Skeletal muscle cell (primary cell): ENCODE measurements around the gene PAXX.
"Not testable (repeated sequence)": the region's sequence is repeated elsewhere in the genome, so short reads cannot be mapped to it uniquely, and the experiment has no call there.

Experiments used
- DNase-seq: peaks from one replicate; pipeline ENCODE4 v3.0.0-alpha.2; 2010; ENCODE audit warnings: low read depth
- H3K4me3 ChIP-seq: 2 replicates; pipeline ENCODE4 v1.5.1; 2011; ENCODE audit warnings: low read depth, mild to moderate bottlenecking, control low read depth, low read length, moderate library complexity

Gene PAXX

DNA sequence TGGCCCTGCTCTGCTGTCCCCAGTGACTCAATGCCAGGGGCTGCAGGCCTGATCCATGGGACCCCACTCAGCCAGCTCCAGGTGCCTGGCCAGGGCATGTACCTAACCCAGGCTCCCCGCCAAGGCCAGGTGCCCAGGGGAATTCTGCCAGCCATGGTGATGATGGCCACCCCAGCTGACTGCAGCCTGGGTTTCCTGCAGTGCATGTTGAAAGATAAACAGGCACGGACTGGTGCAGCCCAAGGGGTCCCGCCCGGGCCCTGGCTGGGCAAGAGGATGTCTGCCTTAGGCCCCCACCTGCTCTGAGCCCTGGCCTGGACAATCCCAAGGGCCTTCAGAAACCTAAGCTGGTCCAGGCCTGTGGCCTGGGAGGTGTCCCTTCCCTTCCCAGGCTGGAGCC is 34.6 kb downstream of the PAXX start:
- peak overlapping the region; percentile 60 for H3K4me3 ChIP-seq
- DNase-seq, result no peak

DNA sequence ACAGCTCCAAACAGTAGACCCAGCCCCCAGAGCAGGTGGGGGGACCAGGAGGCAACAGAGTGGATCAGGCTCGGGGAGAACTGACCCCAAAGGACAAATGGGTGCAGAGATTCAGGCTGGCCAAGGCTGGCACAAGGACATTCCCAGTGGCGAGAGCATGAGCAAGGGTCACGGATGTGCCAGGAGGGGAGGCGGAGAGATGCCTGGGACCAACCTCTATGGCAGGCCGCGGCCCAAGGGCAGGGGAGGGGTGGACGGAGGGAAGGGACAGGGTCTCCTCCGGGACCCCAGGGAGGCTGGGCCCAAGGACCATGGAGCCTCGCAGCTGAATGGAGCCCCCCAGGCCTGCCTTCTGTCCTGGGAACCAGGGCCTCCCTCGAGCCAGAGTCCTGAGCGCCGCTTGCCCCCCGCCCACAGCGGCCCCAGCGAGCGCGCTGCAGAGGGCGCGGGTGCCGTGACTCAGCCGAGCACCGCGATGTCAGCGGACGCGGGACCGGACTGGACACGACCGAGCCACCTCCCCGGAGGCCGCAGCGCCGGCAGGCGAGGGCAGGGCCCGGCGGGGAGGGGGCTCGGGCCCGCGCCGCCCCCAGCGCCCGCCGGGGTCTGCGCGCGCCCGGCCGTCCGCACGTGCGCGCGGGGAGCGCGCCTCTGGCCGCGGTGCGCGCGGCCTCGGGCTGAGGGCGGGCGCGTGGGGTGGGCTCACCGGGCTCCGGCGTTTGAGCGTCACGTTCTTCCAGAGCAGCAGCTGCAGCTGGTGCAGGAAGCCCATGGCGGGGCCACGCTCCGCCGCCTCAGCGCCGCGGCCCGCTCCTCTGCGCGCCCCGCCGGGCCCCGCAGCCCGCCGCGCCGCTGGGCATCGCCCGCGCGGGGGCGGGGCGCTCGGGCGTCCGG is 35.4 kb downstream of the PAXX start, which contains the start of gene ABCA2:
Gene ABCA2 (minus strand): TSS at position 869 of the 894 bp plus-strand sequence. CDS start 97 bp downstream, at position 772.
- no peak for DNase-seq
- H3K4me3 ChIP-seq, result peak within 1 kb of the TSS; percentile 62

DNA sequence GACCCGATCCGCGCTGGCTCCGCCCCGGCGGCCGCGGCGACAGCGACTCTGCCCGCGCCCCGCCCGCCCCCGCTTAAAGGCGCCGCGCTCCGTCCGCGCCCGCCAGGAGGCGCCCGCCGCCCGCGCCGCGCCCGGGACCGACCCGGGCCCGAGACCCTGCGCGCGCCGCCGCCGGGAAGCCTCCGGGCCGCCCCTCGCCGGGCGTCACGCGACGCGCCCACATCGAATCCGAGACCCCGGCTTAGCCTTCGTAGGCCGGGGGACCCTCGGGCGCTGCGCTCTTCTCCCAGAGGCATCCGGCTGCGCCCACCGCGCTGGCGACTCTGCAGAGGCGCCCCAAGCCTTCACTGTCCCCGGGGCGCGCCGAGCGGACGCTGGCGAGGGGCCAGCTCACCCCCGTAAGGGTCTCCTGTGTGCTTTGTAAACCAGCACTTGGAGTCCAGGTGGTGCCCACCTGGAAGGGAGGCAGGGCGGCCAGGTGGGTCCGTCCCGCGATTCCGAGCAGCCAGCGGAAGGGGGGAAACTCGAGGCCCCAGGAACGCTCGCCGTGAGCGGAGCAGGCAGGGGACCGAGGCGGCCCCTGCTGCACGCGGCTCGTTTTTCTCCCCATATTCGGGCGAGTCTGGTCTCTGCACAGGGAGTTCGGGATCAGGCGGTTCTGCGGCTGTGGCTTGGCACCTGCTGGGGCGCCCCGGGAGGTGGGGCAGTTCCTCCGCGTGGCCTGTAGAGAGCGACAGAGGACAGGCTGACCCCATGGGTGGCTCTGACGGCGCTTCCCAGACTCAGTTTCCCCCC is 36.2 kb downstream of the PAXX start:
- no peak for DNase-seq

DNA sequence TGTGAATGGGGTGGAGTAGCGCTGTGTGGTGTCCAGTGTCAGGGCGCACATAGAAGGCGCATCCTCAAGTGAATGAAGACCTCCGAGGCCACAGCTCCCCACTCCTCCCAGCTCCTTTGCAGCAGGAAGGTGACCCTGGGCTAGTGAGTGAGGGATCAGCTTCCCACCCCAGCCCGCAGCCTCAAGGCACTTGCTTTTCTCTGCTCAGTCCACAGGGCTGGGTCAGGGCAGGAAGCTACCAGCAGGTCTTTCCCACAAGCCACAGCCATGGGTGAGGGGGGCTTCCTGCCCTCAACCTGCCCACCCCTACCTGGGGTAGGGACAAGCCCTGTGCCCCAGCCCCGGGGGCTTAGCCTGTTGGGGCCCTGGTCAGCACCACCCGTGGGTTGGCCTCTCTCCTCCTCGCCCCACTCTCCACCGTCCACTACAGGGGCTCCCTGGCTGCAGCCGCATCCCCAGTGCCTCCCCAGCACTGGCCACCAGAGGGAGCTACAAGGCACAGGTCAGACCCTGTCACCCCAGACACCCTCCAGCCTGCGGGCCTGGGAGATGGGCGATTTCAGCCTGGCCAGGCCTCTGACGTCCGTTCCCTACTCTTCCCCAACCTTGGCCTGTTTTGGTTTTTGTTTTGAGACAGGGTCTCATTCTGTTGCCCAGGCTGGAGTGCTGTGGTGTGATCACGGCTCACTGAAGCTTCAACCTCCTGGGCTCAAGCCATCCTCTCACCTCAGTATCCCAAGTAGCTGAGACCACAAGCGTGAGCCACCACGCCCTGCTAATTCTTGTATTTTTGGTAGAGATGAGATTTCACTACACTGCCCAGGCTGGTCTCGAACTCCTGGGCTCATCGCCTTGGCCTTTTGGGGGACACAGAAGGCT is 37.1 kb downstream of the PAXX start:
- no peak for DNase-seq
- H3K4me3 ChIP-seq, result peak overlapping the region; percentile 62

More for the DNA sequence above, 36.2 kb downstream of the PAXX start:
- H3K4me3 ChIP-seq, result peak overlapping the region; percentile 62

DNA sequence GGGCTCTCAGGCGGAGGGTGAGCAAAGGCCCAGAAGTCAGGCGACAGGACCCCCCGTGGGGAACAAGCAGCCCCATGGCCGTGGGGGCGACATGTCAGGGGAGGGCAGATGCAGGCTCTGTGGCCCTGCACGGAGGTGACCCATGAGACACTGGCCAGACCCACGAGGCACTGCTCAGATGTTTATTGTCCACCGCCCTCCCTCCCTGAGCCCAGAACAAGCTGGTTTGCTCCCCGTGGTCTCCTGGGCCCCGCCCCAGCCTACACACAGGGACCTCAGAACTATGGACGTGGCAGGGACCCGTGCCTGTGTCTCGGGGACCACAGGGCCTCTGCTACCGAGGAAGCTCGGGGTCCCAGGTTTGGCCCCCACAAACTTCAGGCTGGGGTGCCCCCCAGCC is 37.8 kb downstream of the PAXX start:
- no peak overlapping the region for H3K4me3 ChIP-seq
- no peak for DNase-seq

DNA sequence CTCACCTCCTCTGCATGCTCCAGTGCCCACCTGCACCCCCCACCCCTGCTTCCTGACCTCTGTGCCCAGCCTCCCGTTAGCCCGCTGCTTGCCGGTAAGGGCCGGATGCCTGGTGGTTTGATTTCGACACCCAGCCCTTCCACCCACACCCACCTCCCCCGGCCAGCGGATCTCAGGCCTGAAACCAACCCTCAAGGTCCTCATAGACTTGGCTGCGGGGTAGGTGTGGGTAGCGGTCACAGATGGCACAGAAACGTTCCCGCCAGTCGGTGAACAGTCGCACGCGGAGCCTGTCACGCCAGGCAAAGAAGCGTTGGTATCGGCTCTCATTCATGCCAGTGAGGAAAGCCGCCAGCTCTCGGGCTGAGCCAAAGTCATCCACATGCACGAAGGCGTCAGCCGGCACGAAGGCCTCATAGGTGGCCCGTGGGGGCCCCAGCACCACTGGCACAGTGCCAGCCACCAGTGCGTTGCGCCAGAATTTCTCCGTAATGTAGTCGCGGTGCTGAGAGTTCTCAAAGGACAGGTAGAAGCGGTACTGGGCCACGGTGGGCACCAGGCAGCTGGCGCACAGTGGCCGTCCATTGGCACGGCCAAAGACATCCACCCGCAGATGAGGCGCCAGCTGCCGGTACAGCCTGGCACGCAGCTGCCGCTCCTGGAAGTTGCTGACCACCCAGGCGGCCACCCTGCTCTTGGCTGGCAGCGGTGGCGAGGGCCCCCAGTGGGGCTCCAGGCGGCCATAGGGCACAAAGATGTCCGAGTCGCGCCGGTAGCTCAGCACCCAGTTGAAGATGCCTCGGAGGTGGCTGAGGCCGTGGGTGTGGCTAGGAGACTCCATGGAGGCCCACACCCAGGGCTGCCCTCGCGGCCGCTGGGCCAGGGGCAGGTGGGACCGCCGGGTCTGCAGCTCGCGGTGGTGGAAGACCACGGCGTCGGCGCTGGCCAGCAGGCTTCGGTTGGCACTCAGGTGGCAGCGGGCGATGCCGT is 38.6 kb downstream of the PAXX start:
- no peak for DNase-seq
- no peak overlapping the region for H3K4me3 ChIP-seq

DNA sequence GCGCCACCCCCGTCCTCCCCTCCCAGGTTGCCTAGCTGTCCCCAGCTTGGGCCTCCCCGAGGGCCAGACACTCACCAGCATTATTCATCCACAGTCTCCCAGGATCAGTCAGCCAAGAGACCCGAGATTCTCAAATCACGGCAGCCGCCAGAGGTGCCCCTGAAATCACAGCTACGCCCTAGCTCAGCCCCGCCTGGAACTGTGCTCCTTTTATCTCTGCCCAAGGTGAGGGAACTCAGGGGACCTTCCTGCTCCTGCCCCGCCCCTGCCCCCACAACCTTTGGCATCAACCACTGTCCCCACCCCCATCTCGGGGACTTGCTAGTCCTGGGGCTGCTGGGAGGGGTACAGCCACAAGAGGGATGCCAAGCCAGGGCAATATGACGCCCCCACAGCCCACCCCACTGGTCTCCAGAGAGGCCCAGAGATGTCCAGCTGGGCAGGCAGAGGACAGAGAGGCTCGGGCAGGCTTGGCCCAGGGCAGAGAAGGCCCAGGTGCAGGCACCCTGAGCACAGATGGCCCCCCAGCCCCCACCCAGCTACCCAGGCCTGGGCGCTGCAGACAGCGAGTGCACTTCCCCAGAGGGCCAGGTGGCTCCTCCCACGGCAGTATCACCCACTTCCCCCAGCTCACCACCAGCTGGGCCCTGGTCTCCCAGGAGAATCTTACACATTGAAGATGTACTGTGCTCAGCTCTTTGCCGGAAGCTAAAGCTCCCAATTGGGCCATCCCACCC is 39.9 kb downstream of the PAXX start, which contains the start of gene FUT7:
Gene FUT7 (minus strand): TSS at position 185 of the 737 bp plus-strand sequence. CDS start 97 bp downstream, at position 88.
- H3K4me3 ChIP-seq, result no peak within 1 kb of the TSS
- no peak for DNase-seq

DNA sequence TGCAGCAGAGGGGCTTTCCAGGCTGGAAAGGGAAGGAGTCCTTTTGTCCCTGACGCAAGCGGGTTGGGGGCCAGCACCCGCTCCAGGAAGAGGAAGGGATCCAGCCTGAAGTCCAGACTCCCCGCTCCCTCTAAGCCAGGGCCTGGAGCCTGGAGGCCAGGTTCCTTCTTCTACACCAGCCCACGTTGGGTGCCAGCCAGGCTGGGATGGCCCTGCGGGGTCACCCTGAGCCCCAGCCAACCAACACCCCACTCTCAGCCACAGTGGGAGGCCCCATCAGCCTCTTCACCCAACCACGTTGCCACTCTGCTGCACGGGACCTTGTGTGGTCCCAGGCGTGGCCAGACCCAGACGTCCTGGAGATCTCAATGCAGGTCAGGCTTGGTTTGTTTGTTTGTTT is 40.6 kb downstream of the PAXX start:
- no peak for DNase-seq
- no peak overlapping the region for H3K4me3 ChIP-seq

DNA sequence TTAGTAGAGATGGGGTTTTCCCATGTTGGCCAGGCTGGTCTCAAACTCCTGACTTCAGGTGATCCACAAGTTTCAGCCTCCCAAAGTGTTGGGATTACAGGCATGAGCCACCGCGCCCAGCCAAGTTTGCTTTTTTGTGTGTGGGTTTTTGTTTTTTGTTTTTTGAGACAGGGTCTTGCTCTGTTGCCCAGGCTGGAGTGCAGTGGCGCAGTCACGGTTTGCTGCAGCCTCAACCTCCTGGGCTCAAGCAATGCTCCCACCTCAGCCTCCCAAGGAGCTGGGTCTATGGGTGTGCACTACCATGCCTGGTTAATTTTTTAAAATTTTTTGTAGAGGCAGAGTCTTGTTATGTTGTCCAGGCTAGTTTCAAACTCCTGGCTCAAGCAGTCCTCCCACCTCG is 41.3 kb downstream of the PAXX start:
- DNase-seq, H3K4me3 ChIP-seq: not testable (repeated sequence)

DNA sequence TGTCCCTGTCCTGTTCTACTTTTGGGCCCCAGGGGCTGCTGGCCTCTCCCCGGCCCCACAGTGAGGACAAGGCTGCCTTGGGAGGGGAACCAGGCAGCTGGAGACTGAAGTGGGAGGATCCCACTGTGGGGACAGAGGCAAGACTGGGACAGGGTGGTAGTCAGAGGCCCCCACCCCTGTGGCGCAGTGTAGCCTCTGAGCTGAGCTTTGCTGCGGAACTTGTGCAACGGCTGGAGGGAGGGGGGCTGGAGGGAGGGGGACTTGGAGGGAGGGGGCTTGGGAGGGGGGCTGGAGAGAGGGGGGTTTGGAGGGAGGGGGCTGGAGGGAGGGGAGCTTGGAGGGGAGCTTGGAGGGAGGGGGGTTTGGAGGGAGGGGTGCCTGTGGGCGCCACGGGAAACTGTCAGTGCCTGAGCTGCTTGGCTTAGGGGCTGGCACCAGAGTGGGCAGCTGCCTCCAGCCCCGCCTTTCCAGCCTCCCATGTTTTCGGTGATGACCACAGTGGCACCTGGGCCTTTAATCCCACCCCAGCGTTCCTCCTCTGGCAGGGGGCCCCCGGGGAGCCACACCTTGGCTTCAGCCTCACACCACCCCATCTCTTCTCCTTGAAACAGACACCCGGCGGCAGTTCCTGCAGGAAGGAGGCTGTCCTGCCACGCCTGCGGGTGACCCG is 42.0 kb downstream of the PAXX start:
- DNase-seq, result no peak
- no peak overlapping the region for H3K4me3 ChIP-seq

DNA sequence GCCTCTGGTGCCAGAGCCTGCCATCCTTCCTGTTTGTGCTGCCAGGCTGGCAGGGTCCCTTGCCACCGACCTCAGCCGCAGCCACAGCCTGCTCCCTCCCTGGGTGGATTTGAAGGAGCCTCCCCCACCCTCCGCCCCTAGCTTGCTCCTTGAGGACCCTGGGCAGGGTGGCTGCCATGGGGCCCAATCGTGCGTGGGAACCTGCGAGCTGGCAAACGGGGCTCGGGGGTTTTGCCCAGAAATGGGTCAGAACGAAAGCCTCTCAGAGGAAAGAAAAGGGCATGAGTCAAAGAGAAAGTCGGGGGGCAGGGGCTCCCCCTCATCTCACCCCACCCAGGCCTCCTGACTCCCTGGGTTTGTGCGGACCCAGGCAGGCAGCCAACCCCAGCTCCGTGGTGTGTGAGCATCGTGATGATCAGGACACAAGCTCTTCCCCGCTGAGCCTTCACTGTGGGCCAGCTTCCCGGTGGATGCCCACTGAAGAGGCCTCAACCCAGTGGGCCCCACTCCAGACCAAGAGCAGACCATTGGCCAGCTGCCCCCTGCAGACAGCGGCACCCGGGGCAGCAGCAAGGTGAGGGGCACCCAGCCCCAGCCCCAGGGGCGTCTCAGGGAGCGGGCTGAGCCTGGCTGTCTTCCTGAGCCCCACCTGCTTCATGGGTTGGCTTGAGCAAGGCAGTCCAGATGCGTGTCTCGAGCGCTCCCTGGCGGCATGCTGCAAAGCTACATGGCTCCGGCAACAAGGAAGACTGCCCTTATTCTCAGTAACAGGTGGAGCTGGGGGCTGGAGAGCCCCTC is 42.7 kb downstream of the PAXX start:
- H3K4me3 ChIP-seq, result no peak overlapping the region
- peak; percentile 39 for DNase-seq

DNA sequence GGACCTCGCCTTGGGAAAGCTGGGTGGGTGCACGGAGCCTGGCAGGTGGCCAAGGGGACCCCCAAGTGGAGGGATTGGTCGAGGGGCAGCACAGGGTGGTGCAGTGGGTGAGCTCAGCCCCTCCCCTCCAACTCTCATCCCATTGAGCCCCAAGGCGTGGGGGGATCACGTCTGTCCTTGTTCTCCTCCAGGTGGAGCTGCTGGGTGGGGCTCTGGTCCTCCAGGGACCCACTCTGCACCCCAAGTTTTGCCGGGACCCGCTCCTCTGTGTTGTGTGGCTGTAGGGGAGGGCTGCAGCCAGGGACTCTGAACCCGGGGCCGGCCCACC is 43.2 kb downstream of the PAXX start:
- DNase-seq, result no peak
- H3K4me3 ChIP-seq, result no peak overlapping the region

DNA sequence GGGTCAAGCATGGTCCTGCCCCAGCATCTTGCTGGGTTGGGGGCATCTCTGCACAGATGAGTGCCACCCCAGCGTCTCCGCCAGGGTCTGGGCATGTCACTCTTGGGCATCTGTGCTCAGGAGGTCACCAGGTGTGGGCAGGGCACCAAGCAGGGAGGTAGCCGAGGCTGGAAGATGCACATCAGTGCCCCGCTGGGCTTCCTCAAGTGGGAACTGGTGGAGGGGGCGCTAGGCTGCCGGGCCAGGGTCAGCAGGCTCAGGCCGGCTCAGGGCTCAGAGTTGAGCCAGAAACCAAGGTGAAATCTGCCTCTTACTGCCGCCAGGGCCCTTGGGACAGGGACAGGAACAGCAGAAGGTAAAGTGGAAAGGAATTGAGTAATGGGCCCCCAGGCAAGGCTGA is 43.7 kb downstream of the PAXX start:
- no peak for DNase-seq
- H3K4me3 ChIP-seq, result no peak overlapping the region

DNA sequence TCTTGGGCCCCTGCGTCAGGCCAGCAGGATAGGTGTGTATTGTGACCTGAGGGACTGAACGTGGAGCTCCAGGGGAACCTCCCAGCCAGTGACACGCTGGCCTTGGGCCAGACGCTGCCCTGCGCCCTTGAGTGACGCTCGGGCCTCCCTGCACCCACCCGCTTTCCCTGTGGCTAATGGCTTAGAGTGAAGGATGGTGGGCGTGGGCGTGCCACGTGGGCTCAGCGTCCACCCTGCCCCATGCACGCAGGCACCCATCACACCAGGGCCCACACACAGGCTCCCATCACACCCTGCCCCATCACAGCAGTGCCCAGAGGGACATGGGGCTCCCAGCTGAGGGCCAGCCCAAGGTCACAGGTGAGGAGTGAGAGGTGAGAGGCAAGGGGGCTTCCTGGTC is 44.8 kb downstream of the PAXX start:
- DNase-seq, result no peak
- no peak overlapping the region for H3K4me3 ChIP-seq

DNA sequence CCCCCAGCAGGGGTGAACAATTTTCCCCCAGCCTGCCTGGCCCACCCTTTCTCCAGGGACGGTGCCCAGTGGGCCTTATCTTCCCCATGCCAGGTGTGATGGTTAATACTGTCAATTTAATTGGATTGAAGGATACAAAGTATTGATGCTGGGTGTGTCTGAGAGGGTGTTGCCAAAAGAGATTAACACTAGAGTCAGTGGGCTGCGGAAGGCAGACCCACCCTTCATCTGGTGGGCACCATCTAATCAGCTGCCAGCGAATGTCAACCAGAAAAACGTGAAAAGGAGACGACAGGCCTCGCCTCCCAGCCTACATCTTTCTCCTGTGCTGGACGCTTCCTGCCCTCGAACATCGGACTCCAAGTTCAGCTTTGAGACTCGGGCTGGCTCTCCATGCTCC is 45.3 kb downstream of the PAXX start:
- DNase-seq, result no peak
- no peak overlapping the region for H3K4me3 ChIP-seq

DNA sequence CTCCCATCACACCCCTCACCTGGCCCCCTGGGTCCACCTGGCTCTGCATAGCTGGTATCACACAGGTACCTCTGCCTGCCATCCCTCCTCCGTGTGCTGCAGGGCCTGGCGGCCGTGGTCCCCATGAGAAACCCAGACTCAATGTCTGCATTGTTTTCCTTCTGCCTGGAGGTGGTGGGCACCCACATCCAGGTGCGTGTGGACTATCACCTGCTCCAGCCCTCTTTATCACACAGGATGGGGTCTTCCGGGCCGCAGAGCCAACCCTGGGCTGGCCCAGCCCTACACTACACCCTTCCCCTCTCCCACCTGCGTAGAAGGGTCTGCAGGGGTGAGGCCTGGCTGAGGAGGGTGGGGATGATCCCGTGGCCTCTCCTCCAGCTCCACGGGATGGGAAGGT is 46.7 kb downstream of the PAXX start:
- no peak for DNase-seq
- no peak overlapping the region for H3K4me3 ChIP-seq
